Measurements from ENCODE around the gene ARHGAP40. TPM values are rescaled to one million over a fixed set of nuclear protein-coding genes. Genes with fewer than 3 reads are reported as not detected.
A peak's percentile ranks its signal among the peaks of the same experiment; 100 is the strongest.

Gene ARHGAP40
- total and polyA plus RNA-seq, 2 of the 13 experiments (the other 11 are each of a cell fraction or from before 2014, with no cell fraction given): 0.75 to 2.1 TPM

GRCh38 chr20:38667417-38667956 is 65.9 kb downstream of the ARHGAP40 start (continued):
- TF ChIP-seq ZNF207 (IDR thresholded peaks at IDR 0.05; ENCODE audit: borderline replicate concordance) (no peak), AHR (CRISPR knock-in tag; IDR thresholded peaks at IDR 0.05) (no peak), KAT7 (CRISPR knock-in tag; IDR thresholded peaks at IDR 0.05; ENCODE audit: borderline replicate concordance) (no peak), PCBP2 (optimal IDR thresholded peaks at IDR 0.05; ENCODE audit: low read depth, low read length, poor library complexity, severe bottlenecking) (no peak), TARDBP (CRISPR knock-in tag; IDR thresholded peaks at IDR 0.05) (peak; percentile 89), KLF9 (CRISPR knock-in tag; IDR thresholded peaks at IDR 0.05; ENCODE audit: low read depth) (no peak), ZBTB20 (CRISPR knock-in tag; IDR thresholded peaks at IDR 0.05; ENCODE audit: borderline replicate concordance, low read depth) (0 out of 2 replicates have a peak, but pooled peaks have one; percentile 74), ZNF33A (CRISPR knock-in tag; IDR thresholded peaks at IDR 0.05; ENCODE audit: borderline replicate concordance) (no peak), ZNF768 (CRISPR knock-in tag; IDR thresholded peaks at IDR 0.05) (no peak), ZNF644 (CRISPR knock-in tag; IDR thresholded peaks at IDR 0.05; ENCODE audit: low read depth) (peak; percentile 75; the same call in 1 of the 2 replicates), ZC3H4 (CRISPR knock-in tag; IDR thresholded peaks at IDR 0.05; ENCODE audit: borderline replicate concordance) (no peak), ZNF577 (CRISPR knock-in tag; IDR thresholded peaks at IDR 0.05; ENCODE audit: borderline replicate concordance, low read depth) (no peak), ZNF251 (CRISPR knock-in tag; IDR thresholded peaks at IDR 0.05) (no peak), ZNF496 (CRISPR knock-in tag; IDR thresholded peaks at IDR 0.05; ENCODE audit: insufficient replicate concordance) (no peak), AFF4 (CRISPR knock-in tag; IDR thresholded peaks at IDR 0.05) (no peak), GABPA (IDR thresholded peaks at IDR 0.05; ENCODE audit: low read depth, low read length) (no peak), GABPA (CRISPR knock-in tag; IDR thresholded peaks at IDR 0.05; ENCODE audit: low read depth) (peak; percentile 49), ZNF205 (CRISPR knock-in tag; IDR thresholded peaks at IDR 0.05) (peak; percentile 57), ZIK1 (CRISPR knock-in tag; IDR thresholded peaks at IDR 0.05; ENCODE audit: borderline replicate concordance, low read depth) (no peak), ZNF350 (CRISPR knock-in tag; IDR thresholded peaks at IDR 0.05; ENCODE audit: borderline replicate concordance, low read depth) (0 out of 2 replicates have a peak, but pooled peaks have one; percentile 42), HNF4G (IDR thresholded peaks at IDR 0.05; ENCODE audit: borderline replicate concordance, low read depth, low read length) (peak; percentile 73), HNF4G (CRISPR knock-in tag; IDR thresholded peaks at IDR 0.05; ENCODE audit: borderline replicate concordance, low read depth) (0 out of 2 replicates have a peak, but pooled peaks have one; percentile 52), SNAPC5 (CRISPR knock-in tag; IDR thresholded peaks at IDR 0.05; ENCODE audit: borderline replicate concordance) (no peak), TBP (CRISPR knock-in tag; IDR thresholded peaks at IDR 0.05) (no peak), ZNF792 (CRISPR knock-in tag; IDR thresholded peaks at IDR 0.05) (peak; percentile 62; the same call in 1 of the 2 replicates), ZSCAN22 (CRISPR knock-in tag; IDR thresholded peaks at IDR 0.05) (no peak), CAMTA2 (CRISPR knock-in tag; IDR thresholded peaks at IDR 0.05; ENCODE audit: borderline replicate concordance) (no peak), ZNF557 (CRISPR knock-in tag; IDR thresholded peaks at IDR 0.05) (no peak), ZNF367 (CRISPR knock-in tag; IDR thresholded peaks at IDR 0.05; ENCODE audit: borderline replicate concordance) (0 out of 2 replicates have a peak, but pooled peaks have one; percentile 66)
